Activated naive CD8-positive, alpha-beta T cell treated with anti-CD3 and anti-CD28 coated beads for 36 hours (primary cell): ENCODE measurements around the gene SMAD2. TPM values are rescaled to one million over a fixed set of nuclear protein-coding genes. Genes with fewer than 3 reads are reported as not detected.

Experiments used
- DNase-seq: peaks from one replicate; pipeline ENCODE4 v3.0.0; 2021
- H3K27ac Mint-ChIP-seq: one replicate; pipeline ENCODE4 v1.8.0; 2022; ENCODE audit warnings: mild to moderate bottlenecking, moderate library complexity, mixed read lengths
- H3K27me3 Mint-ChIP-seq: one replicate; pipeline ENCODE4 v1.8.0; 2022; ENCODE audit warnings: mild to moderate bottlenecking, mixed read lengths
- H3K36me3 Mint-ChIP-seq: one replicate; pipeline ENCODE4 v1.8.0; 2021; ENCODE audit warnings: mild to moderate bottlenecking, mixed read lengths
- H3K4me1 Mint-ChIP-seq: one replicate; pipeline ENCODE4 v1.8.0; 2021; ENCODE audit warnings: mixed read lengths
- H3K4me3 Mint-ChIP-seq: one replicate; pipeline ENCODE4 v1.8.0; 2022; ENCODE audit warnings: mild to moderate bottlenecking, moderate library complexity, mixed read lengths
- H3K9me3 Mint-ChIP-seq: one replicate; pipeline ENCODE4 v1.8.0; 2022; ENCODE audit warnings: mixed read lengths
- total RNA-seq, 2 experiments: library from RNA; stranded (reverse); gene quantifications; one replicate each; pipeline ENCODE4 v1.2.3, GENCODE V29; 2021

The SMAD2 gene
- total RNA-seq, 2 experiments from 2014 or later = 101 to 105 TPM

- H3K36me3 Mint-ChIP-seq = peaks cover 48% of the 10 kb centered on the region
These were observed 37.4 kb downstream of the SMAD2 start for GRCh38 chr18:47893047-47893446.

GRCh38 chr18:47888156-47888555, 42.3 kb downstream of the SMAD2 start:
- no peak for DNase-seq
- peaks cover 40% of the 10 kb centered on the region for H3K36me3 Mint-ChIP-seq
- no peak overlapping the region for H3K4me3 Mint-ChIP-seq
- peaks cover 46% of the 10 kb centered on the region for H3K4me1 Mint-ChIP-seq
- no peaks in the 10 kb centered on the region for H3K27me3 Mint-ChIP-seq
- peak overlapping the region; percentile 25 for H3K27ac Mint-ChIP-seq
- H3K9me3 Mint-ChIP-seq = no peaks in the 10 kb centered on the region

More at GRCh38 chr18:47893047-47893446, 37.4 kb downstream of the SMAD2 start:
- no peak for DNase-seq
- Mint-ChIP-seq H3K4me1 (peaks cover 52% of the 10 kb centered on the region), H3K27me3 (no peaks in the 10 kb centered on the region), H3K27ac (no peak overlapping the region), H3K4me3 (no peak overlapping the region), H3K9me3 (no peaks in the 10 kb centered on the region)

- H3K27me3 Mint-ChIP-seq = no peaks in the 10 kb centered on the region
- peaks cover 41% of the 10 kb centered on the region for H3K36me3 Mint-ChIP-seq
- DNase-seq = no peak
- no peaks in the 10 kb centered on the region for H3K9me3 Mint-ChIP-seq
- peaks cover 41% of the 10 kb centered on the region for H3K4me1 Mint-ChIP-seq
- no peak overlapping the region for H3K27ac Mint-ChIP-seq
- no peak overlapping the region for H3K4me3 Mint-ChIP-seq
These were observed 43.2 kb downstream of the SMAD2 start for GRCh38 chr18:47887227-47887626.

GRCh38 chr18:47883771-47884413, 46.6 kb downstream of the SMAD2 start:
- Mint-ChIP-seq H3K36me3 (peaks cover 53% of the 10 kb centered on the region), H3K4me1 (peaks cover 33% of the 10 kb centered on the region)
- DNase-seq = peak; percentile 9

GRCh38 chr18:47882641-47883040, 47.8 kb downstream of the SMAD2 start:
- no peak overlapping the region for H3K4me3 Mint-ChIP-seq
- no peaks in the 10 kb centered on the region for H3K27me3 Mint-ChIP-seq
- peaks cover 46% of the 10 kb centered on the region for H3K36me3 Mint-ChIP-seq
- no peak overlapping the region for H3K27ac Mint-ChIP-seq
- H3K4me1 Mint-ChIP-seq = peaks cover 27% of the 10 kb centered on the region
- no peak for DNase-seq
- peaks cover 6% of the 10 kb centered on the region for H3K9me3 Mint-ChIP-seq

More at GRCh38 chr18:47883771-47884413, 46.6 kb downstream of the SMAD2 start:
- H3K27ac Mint-ChIP-seq = peak overlapping the region; percentile 2
- no peaks in the 10 kb centered on the region for H3K27me3 Mint-ChIP-seq
- H3K9me3 Mint-ChIP-seq = peaks cover 6% of the 10 kb centered on the region
- no peak overlapping the region for H3K4me3 Mint-ChIP-seq

GRCh38 chr18:47881752-47882455, 48.6 kb downstream of the SMAD2 start:
- peaks cover 41% of the 10 kb centered on the region for H3K36me3 Mint-ChIP-seq
- H3K27ac Mint-ChIP-seq = no peak overlapping the region
- H3K4me3 Mint-ChIP-seq = no peak overlapping the region
- no peak for DNase-seq
- peaks cover 6% of the 10 kb centered on the region for H3K9me3 Mint-ChIP-seq
- H3K27me3 Mint-ChIP-seq = no peaks in the 10 kb centered on the region
- H3K4me1 Mint-ChIP-seq = peaks cover 29% of the 10 kb centered on the region

GRCh38 chr18:47881042-47881441, 49.4 kb downstream of the SMAD2 start:
- H3K27me3 Mint-ChIP-seq = no peaks in the 10 kb centered on the region
- no peak overlapping the region for H3K4me3 Mint-ChIP-seq
- H3K36me3 Mint-ChIP-seq = peaks cover 40% of the 10 kb centered on the region
- H3K9me3 Mint-ChIP-seq = peaks cover 6% of the 10 kb centered on the region
- peaks cover 31% of the 10 kb centered on the region for H3K4me1 Mint-ChIP-seq
- H3K27ac Mint-ChIP-seq = peak overlapping the region; percentile 40
- no peak for DNase-seq

GRCh38 chr18:47877892-47878291, 52.6 kb downstream of the SMAD2 start:
- H3K27me3 Mint-ChIP-seq = no peaks in the 10 kb centered on the region

GRCh38 chr18:47876813-47877212, 53.6 kb downstream of the SMAD2 start:
- Mint-ChIP-seq H3K4me3 (no peak overlapping the region), H3K9me3 (peaks cover 6% of the 10 kb centered on the region), H3K27me3 (no peaks in the 10 kb centered on the region), H3K36me3 (peaks cover 25% of the 10 kb centered on the region), H3K4me1 (peaks cover 35% of the 10 kb centered on the region), H3K27ac (no peak overlapping the region)
- no peak for DNase-seq

More at GRCh38 chr18:47877892-47878291, 52.6 kb downstream of the SMAD2 start:
- H3K4me3 Mint-ChIP-seq = no peak overlapping the region
- peaks cover 31% of the 10 kb centered on the region for H3K36me3 Mint-ChIP-seq
- peaks cover 6% of the 10 kb centered on the region for H3K9me3 Mint-ChIP-seq
- H3K27ac Mint-ChIP-seq = no peak overlapping the region
- H3K4me1 Mint-ChIP-seq = peaks cover 29% of the 10 kb centered on the region
- no peak for DNase-seq

- Mint-ChIP-seq H3K27ac (no peak overlapping the region), H3K9me3 (no peaks in the 10 kb centered on the region), H3K4me1 (peaks cover 45% of the 10 kb centered on the region), H3K27me3 (no peaks in the 10 kb centered on the region), H3K36me3 (peaks cover 14% of the 10 kb centered on the region), H3K4me3 (no peak overlapping the region)
- no peak for DNase-seq
These were observed 56.8 kb downstream of the SMAD2 start for GRCh38 chr18:47873625-47874024.

- H3K27ac Mint-ChIP-seq = no peak overlapping the region
These were observed 58.0 kb downstream of the SMAD2 start for GRCh38 chr18:47872426-47872825.

GRCh38 chr18:47871288-47871687, 59.2 kb downstream of the SMAD2 start:
- no peak for DNase-seq
- Mint-ChIP-seq H3K9me3 (no peaks in the 10 kb centered on the region), H3K4me3 (no peak overlapping the region), H3K36me3 (peaks cover 19% of the 10 kb centered on the region), H3K27ac (no peak overlapping the region), H3K4me1 (peaks cover 37% of the 10 kb centered on the region), H3K27me3 (no peaks in the 10 kb centered on the region)

More at GRCh38 chr18:47872426-47872825, 58.0 kb downstream of the SMAD2 start:
- peaks cover 43% of the 10 kb centered on the region for H3K4me1 Mint-ChIP-seq
- H3K27me3 Mint-ChIP-seq = no peaks in the 10 kb centered on the region
- H3K9me3 Mint-ChIP-seq = no peaks in the 10 kb centered on the region
- H3K4me3 Mint-ChIP-seq = no peak overlapping the region
- H3K36me3 Mint-ChIP-seq = peaks cover 19% of the 10 kb centered on the region
- no peak for DNase-seq

- Mint-ChIP-seq H3K36me3 (peaks cover 19% of the 10 kb centered on the region), H3K4me1 (peaks cover 37% of the 10 kb centered on the region), H3K4me3 (no peak overlapping the region), H3K27me3 (no peaks in the 10 kb centered on the region), H3K27ac (no peak overlapping the region), H3K9me3 (no peaks in the 10 kb centered on the region)
- DNase-seq = no peak
These were observed 59.9 kb downstream of the SMAD2 start for GRCh38 chr18:47870605-47871004.

- DNase-seq = no peak
- no peaks in the 10 kb centered on the region for H3K27me3 Mint-ChIP-seq
- no peak overlapping the region for H3K27ac Mint-ChIP-seq
- peaks cover 27% of the 10 kb centered on the region for H3K4me1 Mint-ChIP-seq
- H3K9me3 Mint-ChIP-seq = no peaks in the 10 kb centered on the region
- peaks cover 23% of the 10 kb centered on the region for H3K36me3 Mint-ChIP-seq
- no peak overlapping the region for H3K4me3 Mint-ChIP-seq
These were observed 61.7 kb downstream of the SMAD2 start for GRCh38 chr18:47868744-47869143.

- DNase-seq = no peak
- H3K9me3 Mint-ChIP-seq = no peaks in the 10 kb centered on the region
- no peak overlapping the region for H3K4me3 Mint-ChIP-seq
- peaks cover 2% of the 10 kb centered on the region for H3K4me1 Mint-ChIP-seq
- H3K27me3 Mint-ChIP-seq = no peaks in the 10 kb centered on the region
- H3K36me3 Mint-ChIP-seq = peaks cover 46% of the 10 kb centered on the region
- no peak overlapping the region for H3K27ac Mint-ChIP-seq
These were observed 65.3 kb downstream of the SMAD2 start for GRCh38 chr18:47865183-47865582.

GRCh38 chr18:47863041-47863440, 67.4 kb downstream of the SMAD2 start:
- H3K9me3 Mint-ChIP-seq = peaks cover 9% of the 10 kb centered on the region
- no peaks in the 10 kb centered on the region for H3K27me3 Mint-ChIP-seq
- H3K36me3 Mint-ChIP-seq = peaks cover 58% of the 10 kb centered on the region
- H3K4me1 Mint-ChIP-seq = peaks cover 2% of the 10 kb centered on the region
- no peak overlapping the region for H3K27ac Mint-ChIP-seq
- DNase-seq = no peak
- no peak overlapping the region for H3K4me3 Mint-ChIP-seq
